HEK293 (cell line): ENCODE data around the gene SLC27A2.

ENCODE experiments used
- CTCF ChIA-PET: fragments of 350-600 bp; formaldehyde crosslinking; extraction: SDS; loops from one replicate; lab custom pipeline; 2021; ENCODE audit warnings: antibody characterized with exemption; lab: Yijun Ruan, JAX
- POLR2A ChIA-PET: fragments of 300-600 bp; formaldehyde crosslinking; extraction: SDS; loops from one replicate; lab custom pipeline; 2020; ENCODE audit warnings: antibody characterized with exemption, inconsistent platforms; lab: Yijun Ruan, JAX
- H3K27ac ChIP-seq: fragments of 200-500 bp; sonication (Bioruptor generic); 2 replicates; pipeline ENCODE4 v1.5.1; 2014; ENCODE audit warnings: low read depth, low read length, control low read depth, inconsistent platforms; ENCODE audit errors: extremely low read depth
- H3K36me3 ChIP-seq, 2 experiments: fragments of 200-500 bp in 1 of 2; sonication (Bioruptor generic) in 1 of 2; 1 replicate in 1 of 2; 2 replicates in 1 of 2; pipeline ENCODE4 v1.5.1; 2014 to 2017; ENCODE audit warnings: inconsistent platforms in 2 of 2, low read length in 2 of 2; ENCODE audit not compliant: control insufficient read depth in 2 of 2, insufficient read depth in 1 of 2
- H3K4me1 ChIP-seq: fragments of 200-500 bp; sonication (Bioruptor generic); 2 replicates; pipeline ENCODE4 v1.5.1; 2014; ENCODE audit warnings: mild to moderate bottlenecking, low read length, inconsistent platforms; ENCODE audit not compliant: control insufficient read depth, insufficient read depth
- H3K4me3 ChIP-seq: 2 replicates; pipeline ENCODE4 v1.5.1; 2011; ENCODE audit warnings: low read depth, mild to moderate bottlenecking, control low read depth, low read length, moderate library complexity
- H3K9me3 ChIP-seq: fragments of 200-500 bp; sonication (Bioruptor generic); 2 replicates; pipeline ENCODE4 v1.5.1; 2014; ENCODE audit warnings: low read depth, low read length, inconsistent platforms; ENCODE audit not compliant: control insufficient read depth, insufficient read depth
- GFI1B ChIP-seq: fragments of 450-650 bp; formaldehyde crosslinking; IDR thresholded peaks from 2 replicates; pipeline ENCODE4 v1.5.1; 2016; ENCODE audit warnings: missing biosample characterization, missing genetic modification characterization
- GLI4 ChIP-seq: fragments of 450-650 bp; formaldehyde crosslinking; IDR thresholded peaks from 2 replicates; pipeline ENCODE4 v1.5.1; 2016; ENCODE audit warnings: missing biosample characterization, missing genetic modification characterization
- HIC1 ChIP-seq: fragments of 450-650 bp; formaldehyde crosslinking; IDR thresholded peaks from 2 replicates; pipeline ENCODE4 v1.5.1; 2016; ENCODE audit warnings: missing biosample characterization, missing genetic modification characterization
- KLF9 ChIP-seq: fragments of 450-650 bp; formaldehyde crosslinking; IDR thresholded peaks from 2 replicates; pipeline ENCODE4 v1.5.1; 2016; ENCODE audit warnings: missing biosample characterization, missing genetic modification characterization, low read depth
- MYNN ChIP-seq: fragments of 450-650 bp; formaldehyde crosslinking; IDR thresholded peaks from 2 replicates; pipeline ENCODE4 v1.5.1; 2016; ENCODE audit warnings: missing biosample characterization, missing genetic modification characterization, borderline replicate concordance
- ZFP3 ChIP-seq: fragments of 450-650 bp; formaldehyde crosslinking; IDR thresholded peaks from 2 replicates; pipeline ENCODE4 v1.5.1; 2016; ENCODE audit warnings: low read depth, missing biosample characterization, missing genetic modification characterization
- ZNF114 ChIP-seq: fragments of 450-650 bp; formaldehyde crosslinking; IDR thresholded peaks from 2 replicates; pipeline ENCODE4 v1.5.0; 2017; ENCODE audit warnings: missing biosample characterization, missing genetic modification characterization
- ZNF132 ChIP-seq: fragments of 450-650 bp; formaldehyde crosslinking; IDR thresholded peaks from 2 replicates; pipeline ENCODE4 v1.5.1; 2017; ENCODE audit warnings: missing biosample characterization, missing genetic modification characterization, borderline replicate concordance
- ZNF138 ChIP-seq: fragments of 450-650 bp; formaldehyde crosslinking; IDR thresholded peaks from 2 replicates; pipeline ENCODE4 v1.5.1; 2016; ENCODE audit warnings: missing biosample characterization, missing genetic modification characterization, borderline replicate concordance
- ZNF16 ChIP-seq: fragments of 450-650 bp; formaldehyde crosslinking; IDR thresholded peaks from 2 replicates; pipeline ENCODE4 v1.5.1; 2016; ENCODE audit warnings: low read depth, missing biosample characterization, missing genetic modification characterization
- ZNF174 ChIP-seq: fragments of 450-650 bp; formaldehyde crosslinking; IDR thresholded peaks from 2 replicates; pipeline ENCODE4 v1.5.0; 2017; ENCODE audit warnings: missing biosample characterization, mild to moderate bottlenecking, missing genetic modification characterization
- ZNF292 ChIP-seq: fragments of 450-650 bp; formaldehyde crosslinking; IDR thresholded peaks from 2 replicates; pipeline ENCODE4 v1.5.1; 2016; ENCODE audit warnings: low read depth, missing biosample characterization, missing genetic modification characterization, borderline replicate concordance
- ZNF324 ChIP-seq: fragments of 450-650 bp; formaldehyde crosslinking; IDR thresholded peaks from 2 replicates; pipeline ENCODE4 v1.5.1; 2016; ENCODE audit warnings: missing biosample characterization, missing genetic modification characterization
- ZNF433 ChIP-seq: fragments of 450-650 bp; formaldehyde crosslinking; IDR thresholded peaks from 2 replicates; pipeline ENCODE4 v1.5.1; 2016; ENCODE audit warnings: missing biosample characterization, missing genetic modification characterization, low read depth
- ZNF513 ChIP-seq: fragments of 450-650 bp; IDR thresholded peaks from 2 replicates; pipeline ENCODE4 v1.5.1; 2018; ENCODE audit warnings: missing biosample characterization, missing genetic modification characterization
- ZNF571 ChIP-seq: fragments of 450-650 bp; formaldehyde crosslinking; IDR thresholded peaks from 2 replicates; pipeline ENCODE4 v1.5.0; 2017; ENCODE audit warnings: missing biosample characterization, missing genetic modification characterization
- ZNF580 ChIP-seq: fragments of 450-650 bp; formaldehyde crosslinking; IDR thresholded peaks from 2 replicates; pipeline ENCODE4 v1.5.1; 2016; ENCODE audit warnings: missing biosample characterization, missing genetic modification characterization
- ZNF621 ChIP-seq: fragments of 450-650 bp; formaldehyde crosslinking; IDR thresholded peaks from 2 replicates; pipeline ENCODE4 v1.5.1; 2017; ENCODE audit warnings: missing biosample characterization, missing genetic modification characterization
- ZNF626 ChIP-seq: fragments of 450-650 bp; sonication (Bioruptor Pico); formaldehyde crosslinking; IDR thresholded peaks from 2 replicates; pipeline ENCODE4 v1.5.1; 2018; ENCODE audit warnings: missing biosample characterization, missing genetic modification characterization, inconsistent platforms
- ZNF629 ChIP-seq: fragments of 450-650 bp; formaldehyde crosslinking; IDR thresholded peaks from 2 replicates; pipeline ENCODE4 v1.5.1; 2017; ENCODE audit warnings: missing biosample characterization, missing genetic modification characterization
- ZNF660 ChIP-seq: fragments of 450-650 bp; IDR thresholded peaks from 2 replicates; pipeline ENCODE4 v1.5.1; 2018; ENCODE audit warnings: missing biosample characterization, mild to moderate bottlenecking, missing genetic modification characterization
- ZNF670 ChIP-seq: fragments of 450-650 bp; formaldehyde crosslinking; IDR thresholded peaks from 2 replicates; pipeline ENCODE4 v1.5.1; 2016; ENCODE audit warnings: missing biosample characterization, missing genetic modification characterization, low read depth
- ZNF76 ChIP-seq: fragments of 450-650 bp; formaldehyde crosslinking; IDR thresholded peaks from 2 replicates; pipeline ENCODE4; 2016; ENCODE audit warnings: low read depth, missing biosample characterization, missing genetic modification characterization, borderline replicate concordance
- ZNF768 ChIP-seq: fragments of 450-650 bp; formaldehyde crosslinking; IDR thresholded peaks from 2 replicates; pipeline ENCODE4 v1.5.1; 2018; ENCODE audit warnings: missing biosample characterization, mild to moderate bottlenecking, missing genetic modification characterization
- TF ChIP-seq, protein P1 (sequence below): fragments of 450-650 bp; formaldehyde crosslinking; optimal IDR thresholded peaks from 2 replicates; pipeline ENCODE3; 2016; ENCODE audit warnings: missing biosample characterization, mild to moderate bottlenecking, missing genetic modification characterization

SLC27A2 gene

GRCh38 chr15:50140098-50140497 lies 41.9 kb upstream of the SLC27A2 start:
- TF ChIP-seq ZNF138, result no peak
- TF ChIP-seq GLI4 (tag by site-specific recombination), result no peak
- no peak for TF ChIP-seq ZNF76
- TF ChIP-seq ZNF324 (tag by site-specific recombination), result no peak
- TF ChIP-seq ZNF660, result no peak
- no peak for TF ChIP-seq GFI1B (tag by site-specific recombination)
- TF ChIP-seq ZNF292, result no peak
- TF ChIP-seq ZNF629 (tag by site-specific recombination), result no peak
- no peak for TF ChIP-seq ZNF626 (tag by site-specific recombination)
- Histone ChIP-seq H3K9me3 (no peaks in the 10 kb centered on the region), H3K36me3 (no peaks in the 10 kb centered on the region), H3K4me3 (no peak overlapping the region), H3K27ac (no peak overlapping the region), H3K4me1 (no peaks in the 10 kb centered on the region)
- CTCF ChIA-PET, result interaction anchor here (0.5 to 1.0 kb wide), 3 partner anchors 182 to 904 kb away, joined by 3 to 4 read pairs (median 3); no protein-coding TSS in a partner anchor
- POLR2A ChIA-PET, result no interaction called here

DNA sequence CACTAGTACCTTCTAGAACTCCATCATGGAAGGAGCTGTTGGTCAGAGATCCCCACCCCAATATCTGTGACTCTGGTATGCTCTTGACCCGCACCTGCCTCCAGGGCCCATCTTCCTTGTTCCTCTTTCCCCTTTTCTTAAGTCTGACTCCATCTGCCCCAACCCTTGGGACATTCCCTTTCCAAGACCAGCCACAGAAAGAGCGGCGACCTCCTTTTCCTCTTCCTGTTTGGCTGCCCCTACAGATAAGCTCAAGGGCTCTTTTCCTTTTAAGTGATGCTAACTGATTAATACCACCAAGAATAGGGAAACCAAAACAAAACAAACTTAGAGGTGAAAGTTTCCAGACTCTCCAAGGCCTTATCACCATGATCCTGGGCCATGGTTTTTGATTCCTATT lies 41.0 kb upstream of the SLC27A2 start:
- ChIA-PET POLR2A (no interaction called here), CTCF (no interaction called here)
- TF ChIP-seq ZNF626 (tag by site-specific recombination), result no peak
- no peak for TF ChIP-seq ZNF580
- no peak for TF ChIP-seq ZNF16 (tag by site-specific recombination)
- TF ChIP-seq ZNF768 (tag by site-specific recombination), result no peak
- no peak for TF ChIP-seq ZNF571 (tag by site-specific recombination)
- no peak for TF ChIP-seq MYNN (tag by site-specific recombination)
- TF ChIP-seq ZNF114 (tag by site-specific recombination), result no peak

GRCh38 chr15:50141856-50142255 lies 40.1 kb upstream of the SLC27A2 start:
- TF ChIP-seq ZFP3 (tag by site-specific recombination) (no peak), ZNF621 (tag by site-specific recombination) (no peak)
- TF ChIP-seq, all 188 proteins: peak for 0
- H3K27ac ChIP-seq, result no peak overlapping the region
- ChIA-PET CTCF (interaction anchor here (0.7 kb wide), 1 partner anchor 1109 kb away, joined by 3 read pairs; no protein-coding TSS in a partner anchor), POLR2A (no interaction called here)
- H3K4me1 ChIP-seq, result no peaks in the 10 kb centered on the region
- H3K9me3 ChIP-seq, result no peaks in the 10 kb centered on the region
- no peaks in the 10 kb centered on the region for H3K36me3 ChIP-seq
- H3K4me3 ChIP-seq, result no peak overlapping the region

More for the DNA sequence above, 41.0 kb upstream of the SLC27A2 start:
- Histone ChIP-seq H3K4me3 (no peak overlapping the region), H3K36me3 (no peaks in the 10 kb centered on the region), H3K27ac (no peak overlapping the region), H3K9me3 (no peaks in the 10 kb centered on the region), H3K4me1 (no peaks in the 10 kb centered on the region)

GRCh38 chr15:50143255-50143860 lies 38.6 kb upstream of the SLC27A2 start:
- H3K4me3 ChIP-seq, result no peak overlapping the region
- ChIA-PET POLR2A (no interaction called here), CTCF (interaction anchor here (0.6 to 0.9 kb wide), 2 partner anchors 907 to 1100 kb away, joined by 3 read pairs; no protein-coding TSS in a partner anchor)
- H3K9me3 ChIP-seq, result no peaks in the 10 kb centered on the region
- no peak overlapping the region for H3K27ac ChIP-seq
- no peaks in the 10 kb centered on the region for H3K4me1 ChIP-seq
- H3K36me3 ChIP-seq, result no peaks in the 10 kb centered on the region
- no peak for TF ChIP-seq ZFP3 (tag by site-specific recombination)
- TF ChIP-seq, protein P1, sequence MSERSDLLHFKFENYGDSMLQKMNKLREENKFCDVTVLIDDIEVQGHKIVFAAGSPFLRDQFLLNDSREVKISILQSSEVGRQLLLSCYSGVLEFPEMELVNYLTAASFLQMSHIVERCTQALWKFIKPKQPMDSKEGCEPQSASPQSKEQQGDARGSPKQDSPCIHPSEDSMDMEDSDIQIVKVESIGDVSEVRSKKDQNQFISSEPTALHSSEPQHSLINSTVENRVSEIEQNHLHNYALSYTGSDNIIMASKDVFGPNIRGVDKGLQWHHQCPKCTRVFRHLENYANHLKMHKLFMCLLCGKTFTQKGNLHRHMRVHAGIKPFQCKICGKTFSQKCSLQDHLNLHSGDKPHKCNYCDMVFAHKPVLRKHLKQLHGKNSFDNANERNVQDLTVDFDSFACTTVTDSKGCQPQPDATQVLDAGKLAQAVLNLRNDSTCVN (tag by site-specific recombination), result no peak
- no peak for TF ChIP-seq HIC1 (tag by site-specific recombination)
- TF ChIP-seq ZNF174 (tag by site-specific recombination), result no peak
- TF ChIP-seq ZNF433 (tag by site-specific recombination), result no peak
- no peak for TF ChIP-seq ZNF670 (tag by site-specific recombination)
- TF ChIP-seq ZNF132 (tag by site-specific recombination), result no peak
- TF ChIP-seq ZNF513 (tag by site-specific recombination), result no peak
- no peak for TF ChIP-seq KLF9
